MM.1S (cell line): ENCODE measurements around the gene FAM124A.

Source experiments
- EZH2 ChIP-seq: fragments of 300-600 bp; sonication (generic); optimal IDR thresholded peaks from 2 replicates; pipeline ENCODE3; 2017; ENCODE audit warnings: low read depth, mild to moderate bottlenecking, antibody characterized with exemption, low read length, mixed read lengths
- EZH2phosphoT487 ChIP-seq: fragments of 300-600 bp; sonication (generic); IDR thresholded peaks from 2 replicates; pipeline ENCODE4 v1.6.1; 2018; ENCODE audit warnings: antibody characterized with exemption, low read length
- TF ChIP-seq, protein P1 (sequence below): fragments of 300-600 bp; sonication (generic); IDR thresholded peaks from 2 replicates; pipeline ENCODE4 v1.5.1; 2016; ENCODE audit warnings: antibody characterized with exemption, low read length, mixed read lengths

- TF ChIP-seq, protein P1, sequence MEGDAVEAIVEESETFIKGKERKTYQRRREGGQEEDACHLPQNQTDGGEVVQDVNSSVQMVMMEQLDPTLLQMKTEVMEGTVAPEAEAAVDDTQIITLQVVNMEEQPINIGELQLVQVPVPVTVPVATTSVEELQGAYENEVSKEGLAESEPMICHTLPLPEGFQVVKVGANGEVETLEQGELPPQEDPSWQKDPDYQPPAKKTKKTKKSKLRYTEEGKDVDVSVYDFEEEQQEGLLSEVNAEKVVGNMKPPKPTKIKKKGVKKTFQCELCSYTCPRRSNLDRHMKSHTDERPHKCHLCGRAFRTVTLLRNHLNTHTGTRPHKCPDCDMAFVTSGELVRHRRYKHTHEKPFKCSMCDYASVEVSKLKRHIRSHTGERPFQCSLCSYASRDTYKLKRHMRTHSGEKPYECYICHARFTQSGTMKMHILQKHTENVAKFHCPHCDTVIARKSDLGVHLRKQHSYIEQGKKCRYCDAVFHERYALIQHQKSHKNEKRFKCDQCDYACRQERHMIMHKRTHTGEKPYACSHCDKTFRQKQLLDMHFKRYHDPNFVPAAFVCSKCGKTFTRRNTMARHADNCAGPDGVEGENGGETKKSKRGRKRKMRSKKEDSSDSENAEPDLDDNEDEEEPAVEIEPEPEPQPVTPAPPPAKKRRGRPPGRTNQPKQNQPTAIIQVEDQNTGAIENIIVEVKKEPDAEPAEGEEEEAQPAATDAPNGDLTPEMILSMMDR = no peak
- TF ChIP-seq EZH2 (no peak), EZH2phosphoT487 (no peak)
These were observed 56.4 kb downstream of the FAM124A start for GRCh38 chr13:51278426-51279130.
